ENCODE results near the gene FEN1. TPM values are rescaled to one million over a fixed set of nuclear protein-coding genes. Genes with fewer than 3 reads are reported as not detected.

Gene FEN1
- total RNA-seq, 2 donors from 2014 or later = 14.4 to 67.9 TPM

DNA sequence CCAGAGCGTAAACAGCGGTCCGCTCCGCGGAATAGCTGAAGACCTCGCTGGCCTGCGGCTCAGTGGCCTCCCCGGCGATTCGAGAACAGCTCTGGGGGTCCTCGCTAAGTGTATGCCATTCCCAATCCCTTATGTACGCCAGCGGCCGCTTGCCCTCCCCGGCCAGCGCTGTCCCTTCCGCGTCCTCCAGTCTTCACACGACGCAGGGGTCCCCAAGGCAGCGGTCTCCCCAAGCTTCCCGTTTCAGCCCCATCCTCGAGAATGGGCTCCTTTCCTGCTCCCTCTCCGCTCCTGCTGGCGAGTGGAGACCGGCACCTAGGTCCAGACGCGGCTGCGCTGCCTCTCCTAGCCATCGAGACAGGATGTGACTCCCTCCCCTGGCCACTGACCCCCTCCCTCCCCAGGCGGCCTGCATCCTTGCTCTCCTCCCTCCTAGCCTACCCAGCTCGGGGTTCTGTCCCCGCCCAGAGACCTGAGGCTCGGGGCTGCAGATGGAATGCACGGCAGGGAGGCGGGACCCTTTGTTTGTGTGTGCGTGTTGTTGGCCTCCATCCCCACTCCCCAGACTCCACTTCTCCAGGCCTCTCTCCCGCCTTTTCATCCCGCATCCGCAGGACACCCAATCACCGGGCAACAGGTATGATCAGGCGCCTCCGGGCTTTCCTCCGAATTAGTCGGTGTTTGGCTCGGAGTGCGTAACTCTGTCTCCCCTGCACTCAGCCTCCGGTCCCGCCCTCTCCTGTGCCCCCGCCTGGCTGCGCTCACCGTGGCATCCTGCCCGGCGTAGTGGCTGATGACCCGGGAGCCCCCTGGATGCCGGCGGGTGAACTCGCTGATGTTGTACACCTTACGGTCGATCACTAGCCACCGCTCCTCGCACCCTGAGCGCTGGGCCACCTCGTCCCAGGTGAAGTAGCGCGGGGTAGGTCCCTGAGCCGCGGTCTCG, 23.4 kb downstream of the FEN1 start:
- peak overlapping the region; percentile 71 to 94 for H3K9ac ChIP-seq (ENCODE audit: low read depth in 2 of 2, low read length in 2 of 2)
- H3K4me3 ChIP-seq = peak overlapping the region; percentile 75
- TF ChIP-seq, protein P1, sequence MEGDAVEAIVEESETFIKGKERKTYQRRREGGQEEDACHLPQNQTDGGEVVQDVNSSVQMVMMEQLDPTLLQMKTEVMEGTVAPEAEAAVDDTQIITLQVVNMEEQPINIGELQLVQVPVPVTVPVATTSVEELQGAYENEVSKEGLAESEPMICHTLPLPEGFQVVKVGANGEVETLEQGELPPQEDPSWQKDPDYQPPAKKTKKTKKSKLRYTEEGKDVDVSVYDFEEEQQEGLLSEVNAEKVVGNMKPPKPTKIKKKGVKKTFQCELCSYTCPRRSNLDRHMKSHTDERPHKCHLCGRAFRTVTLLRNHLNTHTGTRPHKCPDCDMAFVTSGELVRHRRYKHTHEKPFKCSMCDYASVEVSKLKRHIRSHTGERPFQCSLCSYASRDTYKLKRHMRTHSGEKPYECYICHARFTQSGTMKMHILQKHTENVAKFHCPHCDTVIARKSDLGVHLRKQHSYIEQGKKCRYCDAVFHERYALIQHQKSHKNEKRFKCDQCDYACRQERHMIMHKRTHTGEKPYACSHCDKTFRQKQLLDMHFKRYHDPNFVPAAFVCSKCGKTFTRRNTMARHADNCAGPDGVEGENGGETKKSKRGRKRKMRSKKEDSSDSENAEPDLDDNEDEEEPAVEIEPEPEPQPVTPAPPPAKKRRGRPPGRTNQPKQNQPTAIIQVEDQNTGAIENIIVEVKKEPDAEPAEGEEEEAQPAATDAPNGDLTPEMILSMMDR (IDR thresholded peaks at IDR 0.05) = no peak
- peaks cover 7% of the 10 kb centered on the region for H3K27me3 ChIP-seq
- H3K27ac ChIP-seq = peak overlapping the region; percentile 95
- DNase-seq = peak; percentile 61
- intact Hi-C loops (cut with DNase I) = no loop called here
- no peaks in the 10 kb centered on the region for H3K4me1 ChIP-seq
- H3K9me3 ChIP-seq = no peaks in the 10 kb centered on the region
- no peaks in the 10 kb centered on the region for H3K36me3 ChIP-seq

DNA sequence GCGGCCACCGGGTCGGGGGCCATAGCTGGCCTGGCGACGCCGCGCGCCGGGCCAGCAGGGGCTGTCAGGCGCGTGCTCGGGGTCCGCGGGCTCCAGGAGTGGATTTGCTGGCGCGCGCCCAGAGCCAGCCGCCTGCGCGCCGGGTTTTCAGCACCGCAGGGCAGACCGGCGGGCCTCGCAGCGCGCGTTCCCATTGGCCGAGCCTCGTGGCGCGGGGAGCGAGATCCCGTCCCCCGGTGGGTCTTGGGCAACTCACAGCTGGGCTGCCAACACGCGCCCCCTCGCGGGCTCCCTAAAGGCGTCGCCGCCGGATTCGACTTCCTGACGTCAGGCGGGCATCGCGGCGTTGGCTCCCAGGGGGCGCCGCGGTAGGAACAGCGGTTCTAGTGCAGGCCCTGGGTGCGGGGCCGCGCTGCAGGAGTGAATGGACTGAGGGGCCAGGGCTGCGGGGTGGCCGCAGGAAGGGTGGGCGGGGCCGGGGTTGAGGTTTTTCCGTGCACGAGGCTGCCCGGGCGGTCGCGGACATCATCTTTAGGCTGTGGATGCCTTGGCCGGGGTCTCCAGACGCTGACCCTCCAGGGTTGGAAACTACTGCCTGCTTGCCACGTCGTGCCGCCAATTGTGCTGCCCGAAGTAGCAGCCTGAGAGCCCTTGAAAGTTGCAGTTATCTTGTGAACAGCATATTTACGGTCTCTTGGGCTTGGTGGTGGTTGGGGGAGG, 24.2 kb downstream of the FEN1 start, which contains the start of gene FADS1:
TSS of gene FADS1 (minus strand) at position 268 of the 720 bp plus-strand sequence. CDS start at position 194, 74 bp downstream.
- H3K9me3 ChIP-seq = no peaks in the 10 kb centered on the region

DNA sequence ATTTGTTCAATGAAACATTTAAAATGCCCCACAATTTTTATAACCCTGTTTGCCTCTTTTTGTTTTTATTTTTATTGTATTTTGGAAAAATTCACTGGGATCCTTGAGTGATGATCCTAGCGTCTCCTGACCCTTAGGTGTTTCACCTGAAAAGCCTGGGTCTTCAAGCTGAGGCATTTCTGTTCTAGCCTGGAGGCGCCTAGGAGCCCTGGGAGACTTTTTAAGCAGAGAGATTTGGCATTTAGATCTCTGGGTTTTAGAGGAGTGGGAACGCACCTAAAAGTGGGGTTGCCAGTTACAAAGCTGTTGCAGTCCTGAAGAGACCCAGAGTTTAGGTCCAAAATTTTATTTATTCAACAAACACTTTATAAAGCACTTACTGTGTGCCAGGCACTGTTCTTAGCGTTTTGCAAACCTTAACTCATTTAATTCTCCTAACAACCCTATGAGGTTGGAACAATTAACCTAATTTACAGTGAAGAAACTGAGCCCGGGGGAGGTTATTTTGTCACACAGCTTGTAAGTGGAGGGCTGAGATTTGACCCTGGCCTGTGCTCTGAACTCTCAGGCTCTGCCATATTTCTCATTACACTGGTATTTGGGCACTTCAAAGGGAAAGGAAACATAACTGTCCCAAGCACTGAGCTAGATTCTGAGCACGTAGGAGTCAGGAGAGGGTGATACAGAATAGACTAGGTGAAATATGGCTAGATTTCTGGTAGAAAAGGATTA, 24.9 kb downstream of the FEN1 start:
- no peak overlapping the region for H3K4me3 ChIP-seq
- H3K27me3 ChIP-seq = peaks cover 7% of the 10 kb centered on the region
- H3K4me1 ChIP-seq = no peaks in the 10 kb centered on the region
- TF ChIP-seq, protein P1 (IDR thresholded peaks at IDR 0.05) = no peak
- no peaks in the 10 kb centered on the region for H3K9me3 ChIP-seq
- no peak overlapping the region for H3K9ac ChIP-seq (ENCODE audit: low read depth in 2 of 2, low read length in 2 of 2)
- intact Hi-C loops (cut with DNase I) = no loop called here
- DNase-seq = no peak
- peak overlapping the region; percentile 95 for H3K27ac ChIP-seq
- H3K36me3 ChIP-seq = no peaks in the 10 kb centered on the region

More for the DNA sequence above, 24.2 kb downstream of the FEN1 start, which contains the start of gene FADS1:
- TF ChIP-seq, protein P1 (IDR thresholded peaks at IDR 0.05) = peak; percentile 38
- no peaks in the 10 kb centered on the region for H3K4me1 ChIP-seq
- DNase-seq = peak; percentile 84
- H3K27me3 ChIP-seq = peaks cover 7% of the 10 kb centered on the region
- no peaks in the 10 kb centered on the region for H3K36me3 ChIP-seq
- H3K27ac ChIP-seq = peak within 1 kb of the TSS; percentile 95
- H3K4me3 ChIP-seq = peak within 1 kb of the TSS; percentile 75
- H3K9ac ChIP-seq (ENCODE audit: low read depth in 2 of 2, low read length in 2 of 2) = peak within 1 kb of the TSS; percentile 71 to 94
- intact Hi-C loops (cut with DNase I) = no loop called here

DNA sequence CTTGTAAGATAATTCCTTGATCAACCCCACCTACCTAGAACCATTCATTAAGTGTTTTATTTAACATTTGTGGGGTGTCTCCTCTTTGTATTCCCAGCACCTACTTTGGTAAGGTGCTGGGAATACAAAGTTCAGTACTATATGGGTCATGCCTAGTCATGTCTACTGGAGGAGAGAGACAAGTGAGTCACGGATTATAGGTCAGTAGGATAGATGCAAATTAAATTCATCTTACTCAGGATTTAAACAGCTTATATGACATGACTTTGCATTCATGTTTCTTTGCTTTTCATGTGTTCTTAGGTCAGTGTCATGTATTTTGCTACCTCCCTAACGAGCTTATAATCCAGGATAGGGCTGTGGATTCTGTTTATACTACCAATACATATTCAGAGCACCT, 27.5 kb downstream of the FEN1 start:
- Histone ChIP-seq H3K4me3 (no peak overlapping the region), H3K27me3 (peaks cover 7% of the 10 kb centered on the region), H3K9me3 (no peaks in the 10 kb centered on the region), H3K9ac (ENCODE audit: low read depth in 2 of 2, low read length in 2 of 2) (no peak overlapping the region), H3K4me1 (no peaks in the 10 kb centered on the region), H3K36me3 (no peaks in the 10 kb centered on the region), H3K27ac (no peak overlapping the region)
- TF ChIP-seq, protein P1 (IDR thresholded peaks at IDR 0.05) = no peak
- intact Hi-C loops (cut with DNase I) = no loop called here
- no peak for DNase-seq

Measured in colonic mucosa (tissue), 4 donors.